WTC11 (cell line): ENCODE measurements around the gene CDIP1. TPM values are rescaled to one million over a fixed set of nuclear protein-coding genes. Genes with fewer than 3 reads are reported as not detected.

Source experiments
- ATAC-seq: fragments of 200-7000 bp; cut with Tn5 transposase; 2 replicates; pipeline ENCODE4 v1.10.0; 2021; ENCODE audit warnings: mild to moderate bottlenecking, moderate library complexity
- CTCF ChIA-PET: fragments of 300-600 bp; sonication (Branson Sonifier 250); formaldehyde crosslinking; loops from one replicate; lab custom pipeline; 2021; ENCODE audit warnings: antibody characterized with exemption; lab: Charles Lee
- POLR2A ChIA-PET: fragments of 350-600 bp; sonication (Branson Sonifier 250); formaldehyde crosslinking; loops from one replicate; lab custom pipeline; 2021; ENCODE audit warnings: antibody characterized with exemption; lab: Charles Lee
- DNase-seq: peaks from one replicate; pipeline ENCODE4 v3.0.0; 2021; ENCODE audit warnings: low spot score
- H3K27ac Mint-ChIP-seq: 2 replicates; pipeline ENCODE4 v1.8.0; 2021; ENCODE audit warnings: mixed read lengths
- H3K27me3 Mint-ChIP-seq: 2 replicates; pipeline ENCODE4 v1.8.0; 2021; ENCODE audit warnings: low read depth, mild to moderate bottlenecking, moderate library complexity, mixed read lengths
- H3K36me3 Mint-ChIP-seq: 2 replicates; pipeline ENCODE4 v1.8.0; 2021; ENCODE audit warnings: mixed read lengths
- H3K4me1 Mint-ChIP-seq: 2 replicates; pipeline ENCODE4 v1.8.0; 2022; ENCODE audit warnings: mixed read lengths
- H3K4me3 Mint-ChIP-seq: 2 replicates; pipeline ENCODE4 v1.8.0; 2021; ENCODE audit warnings: mild to moderate bottlenecking, moderate library complexity, mixed read lengths
- H3K9me3 Mint-ChIP-seq: 2 replicates; pipeline ENCODE4 v1.8.0; 2021; ENCODE audit warnings: mixed read lengths
- ATF1 ChIP-seq: sonication (generic); formaldehyde crosslinking; IDR thresholded peaks from 2 replicates; pipeline ENCODE4 v1.8.1; 2023; ENCODE audit warnings: mild to moderate bottlenecking, moderate library complexity, missing genetic modification reagents
- CBFB ChIP-seq: sonication (generic); formaldehyde crosslinking; IDR thresholded peaks from 2 replicates; pipeline ENCODE4 v1.8.1; 2022; ENCODE audit warnings: mild to moderate bottlenecking, low read depth, missing genetic modification reagents
- FOXJ3 ChIP-seq: sonication (generic); formaldehyde crosslinking; IDR thresholded peaks from 2 replicates; pipeline ENCODE4 v1.9.0; 2021; ENCODE audit warnings: missing genetic modification reagents, mild to moderate bottlenecking, borderline replicate concordance
- FOXP1 ChIP-seq: sonication (generic); formaldehyde crosslinking; IDR thresholded peaks from 2 replicates; pipeline ENCODE4 v1.8.0; 2022; ENCODE audit warnings: missing genetic modification reagents, mild to moderate bottlenecking, moderate library complexity, borderline replicate concordance
- PRRX2 ChIP-seq: fragments of 250-450 bp; sonication (Bioruptor Pico); IDR thresholded peaks from 2 replicates; pipeline ENCODE4 v1.8.0; 2021; ENCODE audit warnings: mild to moderate bottlenecking
- total RNA-seq: library from RNA; stranded (reverse); gene quantifications from 3 replicates; pipeline ENCODE4 v1.2.3, GENCODE V29; 2021
- TF ChIP-seq, protein P1 (sequence below): sonication (generic); formaldehyde crosslinking; IDR thresholded peaks from 2 replicates; pipeline ENCODE4 v1.8.1; 2022; ENCODE audit warnings: mild to moderate bottlenecking, moderate library complexity, missing genetic modification reagents
- TF ChIP-seq, protein P2 (sequence below): sonication (generic); formaldehyde crosslinking; IDR thresholded peaks from 2 replicates; pipeline ENCODE4 v1.8.1; 2023; ENCODE audit warnings: mild to moderate bottlenecking, missing genetic modification reagents, moderate library complexity
- TF ChIP-seq, protein P3 (sequence below): fragments of 250-450 bp; sonication (Bioruptor Pico); IDR thresholded peaks from 2 replicates; pipeline ENCODE4 v1.9.0; 2021; ENCODE audit warnings: mild to moderate bottlenecking
- TF ChIP-seq, protein P4 (sequence below): sonication (generic); formaldehyde crosslinking; IDR thresholded peaks from 2 replicates; pipeline ENCODE4 v1.8.1; 2022; ENCODE audit warnings: mild to moderate bottlenecking, missing genetic modification reagents, moderate library complexity, borderline replicate concordance
- TF ChIP-seq, protein P5 (sequence below): sonication (generic); formaldehyde crosslinking; IDR thresholded peaks from 2 replicates; pipeline ENCODE4 v1.8.0; 2022; ENCODE audit warnings: mild to moderate bottlenecking, missing genetic modification reagents
- TF ChIP-seq, protein P6 (sequence below): sonication (generic); formaldehyde crosslinking; IDR thresholded peaks from 2 replicates; pipeline ENCODE4 v1.8.1; 2023; ENCODE audit warnings: mild to moderate bottlenecking, missing genetic modification reagents
- TF ChIP-seq, protein P7 (sequence below): sonication (generic); formaldehyde crosslinking; IDR thresholded peaks from 2 replicates; pipeline ENCODE4 v1.8.0; 2023; ENCODE audit warnings: missing genetic modification reagents, mild to moderate bottlenecking, borderline replicate concordance

CDIP1 gene
- total RNA-seq, 1 experiment from 2014 or later: 68.9 TPM

DNA sequence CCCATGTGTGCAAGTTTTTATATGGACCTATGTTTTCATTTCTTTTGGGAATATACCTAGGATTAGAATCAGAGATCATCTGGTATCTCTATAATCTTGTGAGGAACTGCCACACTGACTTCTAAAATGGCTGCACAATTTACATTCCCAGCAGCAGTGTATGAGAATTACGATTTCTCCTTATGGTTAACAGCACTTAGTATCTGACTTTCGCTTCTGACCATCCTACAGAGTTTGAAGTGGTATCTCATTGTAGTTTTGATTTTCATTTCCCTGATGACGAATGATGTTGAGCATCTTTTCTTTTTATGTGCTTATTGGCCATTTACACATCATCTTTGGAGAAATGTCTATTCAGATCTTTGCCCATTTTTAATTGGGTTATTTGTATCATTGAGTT lies 27.6 kb upstream of the CDIP1 start (continued):
- TF ChIP-seq, protein P1, sequence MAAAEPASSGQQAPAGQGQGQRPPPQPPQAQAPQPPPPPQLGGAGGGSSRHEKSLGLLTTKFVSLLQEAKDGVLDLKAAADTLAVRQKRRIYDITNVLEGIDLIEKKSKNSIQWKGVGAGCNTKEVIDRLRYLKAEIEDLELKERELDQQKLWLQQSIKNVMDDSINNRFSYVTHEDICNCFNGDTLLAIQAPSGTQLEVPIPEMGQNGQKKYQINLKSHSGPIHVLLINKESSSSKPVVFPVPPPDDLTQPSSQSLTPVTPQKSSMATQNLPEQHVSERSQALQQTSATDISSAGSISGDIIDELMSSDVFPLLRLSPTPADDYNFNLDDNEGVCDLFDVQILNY (CRISPR knock-in tag): no peak
- no peak for TF ChIP-seq CBFB
- TF ChIP-seq PRRX2 (CRISPR knock-in tag): no peak

DNA sequence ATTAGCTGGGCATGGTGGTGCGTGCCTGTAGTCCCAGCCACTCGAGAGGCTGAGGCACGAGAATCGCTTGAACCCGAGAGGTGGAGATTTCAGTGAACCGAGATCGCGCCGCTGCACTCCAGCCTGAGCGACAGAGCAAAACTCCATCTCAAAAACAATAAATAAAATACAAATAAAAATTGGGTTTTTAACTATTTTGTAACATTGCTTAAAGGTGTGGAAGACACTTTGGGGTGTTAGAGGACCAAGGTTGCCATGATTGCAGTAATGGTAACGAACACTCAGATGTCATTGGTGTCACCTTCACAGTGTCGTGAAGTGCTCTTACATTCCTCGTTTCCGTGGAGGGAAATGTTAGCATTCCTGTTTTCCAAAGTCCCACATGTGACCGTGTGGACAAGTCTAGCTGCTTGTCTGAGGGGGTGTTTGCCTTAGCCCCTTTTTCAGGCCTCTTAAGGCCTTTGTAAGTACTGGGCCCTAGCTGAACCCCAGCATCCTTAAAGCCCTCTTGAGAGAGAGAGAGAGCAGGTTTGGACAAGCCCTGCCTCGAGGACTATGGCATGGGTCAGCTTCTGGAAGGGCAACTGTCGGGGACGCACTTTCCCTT lies 26.2 kb upstream of the CDIP1 start:
- ChIA-PET CTCF (interaction anchor here (1.0 to 1.2 kb wide), 3 partner anchors 10 to 47 kb away, joined by 3 read pairs; no protein-coding TSS in a partner anchor), POLR2A (no interaction called here)
- H3K4me1 Mint-ChIP-seq: peaks cover 14% of the 10 kb centered on the region
- no peaks in the 10 kb centered on the region for H3K9me3 Mint-ChIP-seq
- TF ChIP-seq, protein P2, sequence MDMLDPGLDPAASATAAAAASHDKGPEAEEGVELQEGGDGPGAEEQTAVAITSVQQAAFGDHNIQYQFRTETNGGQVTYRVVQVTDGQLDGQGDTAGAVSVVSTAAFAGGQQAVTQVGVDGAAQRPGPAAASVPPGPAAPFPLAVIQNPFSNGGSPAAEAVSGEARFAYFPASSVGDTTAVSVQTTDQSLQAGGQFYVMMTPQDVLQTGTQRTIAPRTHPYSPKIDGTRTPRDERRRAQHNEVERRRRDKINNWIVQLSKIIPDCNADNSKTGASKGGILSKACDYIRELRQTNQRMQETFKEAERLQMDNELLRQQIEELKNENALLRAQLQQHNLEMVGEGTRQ (CRISPR knock-in tag): no peak
- H3K36me3 Mint-ChIP-seq: no peaks in the 10 kb centered on the region
- H3K27ac Mint-ChIP-seq: no peak overlapping the region
- no peak for ATAC-seq
- no peak for DNase-seq
- no peak overlapping the region for H3K4me3 Mint-ChIP-seq
- H3K27me3 Mint-ChIP-seq: peaks cover 19% of the 10 kb centered on the region

DNA sequence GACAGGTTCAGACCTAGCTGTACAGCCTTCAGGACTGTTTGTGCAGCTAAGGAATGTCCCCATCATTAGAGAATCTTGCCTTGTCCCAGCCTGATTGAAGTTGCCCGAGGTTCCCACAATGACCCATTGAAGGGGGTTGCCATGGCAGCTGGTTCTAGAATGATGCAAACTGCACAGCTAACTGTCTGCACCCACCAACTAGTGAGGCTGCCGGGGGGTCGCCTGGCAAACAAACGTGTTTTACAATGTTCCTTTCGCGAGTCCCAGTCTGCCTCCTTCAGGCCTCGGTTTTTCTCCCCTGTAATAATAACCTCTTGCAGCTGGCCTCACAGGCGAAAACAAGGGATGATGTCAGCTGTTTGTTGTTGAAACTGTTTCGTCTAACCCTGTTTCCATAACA lies 23.0 kb upstream of the CDIP1 start:
- Mint-ChIP-seq H3K27ac (no peak overlapping the region), H3K36me3 (no peaks in the 10 kb centered on the region), H3K27me3 (peaks cover 5% of the 10 kb centered on the region; the same call in 1 of the 2 replicates), H3K9me3 (no peaks in the 10 kb centered on the region), H3K4me3 (no peak overlapping the region), H3K4me1 (no peaks in the 10 kb centered on the region)
- TF ChIP-seq, protein P3, sequence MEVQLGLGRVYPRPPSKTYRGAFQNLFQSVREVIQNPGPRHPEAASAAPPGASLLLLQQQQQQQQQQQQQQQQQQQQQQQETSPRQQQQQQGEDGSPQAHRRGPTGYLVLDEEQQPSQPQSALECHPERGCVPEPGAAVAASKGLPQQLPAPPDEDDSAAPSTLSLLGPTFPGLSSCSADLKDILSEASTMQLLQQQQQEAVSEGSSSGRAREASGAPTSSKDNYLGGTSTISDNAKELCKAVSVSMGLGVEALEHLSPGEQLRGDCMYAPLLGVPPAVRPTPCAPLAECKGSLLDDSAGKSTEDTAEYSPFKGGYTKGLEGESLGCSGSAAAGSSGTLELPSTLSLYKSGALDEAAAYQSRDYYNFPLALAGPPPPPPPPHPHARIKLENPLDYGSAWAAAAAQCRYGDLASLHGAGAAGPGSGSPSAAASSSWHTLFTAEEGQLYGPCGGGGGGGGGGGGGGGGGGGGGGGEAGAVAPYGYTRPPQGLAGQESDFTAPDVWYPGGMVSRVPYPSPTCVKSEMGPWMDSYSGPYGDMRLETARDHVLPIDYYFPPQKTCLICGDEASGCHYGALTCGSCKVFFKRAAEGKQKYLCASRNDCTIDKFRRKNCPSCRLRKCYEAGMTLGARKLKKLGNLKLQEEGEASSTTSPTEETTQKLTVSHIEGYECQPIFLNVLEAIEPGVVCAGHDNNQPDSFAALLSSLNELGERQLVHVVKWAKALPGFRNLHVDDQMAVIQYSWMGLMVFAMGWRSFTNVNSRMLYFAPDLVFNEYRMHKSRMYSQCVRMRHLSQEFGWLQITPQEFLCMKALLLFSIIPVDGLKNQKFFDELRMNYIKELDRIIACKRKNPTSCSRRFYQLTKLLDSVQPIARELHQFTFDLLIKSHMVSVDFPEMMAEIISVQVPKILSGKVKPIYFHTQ (CRISPR knock-in tag): no peak
- TF ChIP-seq FOXJ3 (no peak), FOXP1 (CRISPR knock-in tag) (no peak), ATF1 (no peak)
- TF ChIP-seq, protein P1 (CRISPR knock-in tag): no peak
- TF ChIP-seq, protein P4, sequence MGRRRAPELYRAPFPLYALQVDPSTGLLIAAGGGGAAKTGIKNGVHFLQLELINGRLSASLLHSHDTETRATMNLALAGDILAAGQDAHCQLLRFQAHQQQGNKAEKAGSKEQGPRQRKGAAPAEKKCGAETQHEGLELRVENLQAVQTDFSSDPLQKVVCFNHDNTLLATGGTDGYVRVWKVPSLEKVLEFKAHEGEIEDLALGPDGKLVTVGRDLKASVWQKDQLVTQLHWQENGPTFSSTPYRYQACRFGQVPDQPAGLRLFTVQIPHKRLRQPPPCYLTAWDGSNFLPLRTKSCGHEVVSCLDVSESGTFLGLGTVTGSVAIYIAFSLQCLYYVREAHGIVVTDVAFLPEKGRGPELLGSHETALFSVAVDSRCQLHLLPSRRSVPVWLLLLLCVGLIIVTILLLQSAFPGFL (CRISPR knock-in tag): no peak
- TF ChIP-seq, protein P5, sequence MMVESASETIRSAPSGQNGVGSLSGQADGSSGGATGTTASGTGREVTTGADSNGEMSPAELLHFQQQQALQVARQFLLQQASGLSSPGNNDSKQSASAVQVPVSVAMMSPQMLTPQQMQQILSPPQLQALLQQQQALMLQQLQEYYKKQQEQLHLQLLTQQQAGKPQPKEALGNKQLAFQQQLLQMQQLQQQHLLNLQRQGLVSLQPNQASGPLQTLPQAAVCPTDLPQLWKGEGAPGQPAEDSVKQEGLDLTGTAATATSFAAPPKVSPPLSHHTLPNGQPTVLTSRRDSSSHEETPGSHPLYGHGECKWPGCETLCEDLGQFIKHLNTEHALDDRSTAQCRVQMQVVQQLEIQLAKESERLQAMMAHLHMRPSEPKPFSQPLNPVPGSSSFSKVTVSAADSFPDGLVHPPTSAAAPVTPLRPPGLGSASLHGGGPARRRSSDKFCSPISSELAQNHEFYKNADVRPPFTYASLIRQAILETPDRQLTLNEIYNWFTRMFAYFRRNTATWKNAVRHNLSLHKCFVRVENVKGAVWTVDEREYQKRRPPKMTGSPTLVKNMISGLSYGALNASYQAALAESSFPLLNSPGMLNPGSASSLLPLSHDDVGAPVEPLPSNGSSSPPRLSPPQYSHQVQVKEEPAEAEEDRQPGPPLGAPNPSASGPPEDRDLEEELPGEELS (CRISPR knock-in tag): no peak
- TF ChIP-seq, protein P6, sequence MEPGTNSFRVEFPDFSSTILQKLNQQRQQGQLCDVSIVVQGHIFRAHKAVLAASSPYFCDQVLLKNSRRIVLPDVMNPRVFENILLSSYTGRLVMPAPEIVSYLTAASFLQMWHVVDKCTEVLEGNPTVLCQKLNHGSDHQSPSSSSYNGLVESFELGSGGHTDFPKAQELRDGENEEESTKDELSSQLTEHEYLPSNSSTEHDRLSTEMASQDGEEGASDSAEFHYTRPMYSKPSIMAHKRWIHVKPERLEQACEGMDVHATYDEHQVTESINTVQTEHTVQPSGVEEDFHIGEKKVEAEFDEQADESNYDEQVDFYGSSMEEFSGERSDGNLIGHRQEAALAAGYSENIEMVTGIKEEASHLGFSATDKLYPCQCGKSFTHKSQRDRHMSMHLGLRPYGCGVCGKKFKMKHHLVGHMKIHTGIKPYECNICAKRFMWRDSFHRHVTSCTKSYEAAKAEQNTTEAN (CRISPR knock-in tag): no peak
- TF ChIP-seq, protein P7, sequence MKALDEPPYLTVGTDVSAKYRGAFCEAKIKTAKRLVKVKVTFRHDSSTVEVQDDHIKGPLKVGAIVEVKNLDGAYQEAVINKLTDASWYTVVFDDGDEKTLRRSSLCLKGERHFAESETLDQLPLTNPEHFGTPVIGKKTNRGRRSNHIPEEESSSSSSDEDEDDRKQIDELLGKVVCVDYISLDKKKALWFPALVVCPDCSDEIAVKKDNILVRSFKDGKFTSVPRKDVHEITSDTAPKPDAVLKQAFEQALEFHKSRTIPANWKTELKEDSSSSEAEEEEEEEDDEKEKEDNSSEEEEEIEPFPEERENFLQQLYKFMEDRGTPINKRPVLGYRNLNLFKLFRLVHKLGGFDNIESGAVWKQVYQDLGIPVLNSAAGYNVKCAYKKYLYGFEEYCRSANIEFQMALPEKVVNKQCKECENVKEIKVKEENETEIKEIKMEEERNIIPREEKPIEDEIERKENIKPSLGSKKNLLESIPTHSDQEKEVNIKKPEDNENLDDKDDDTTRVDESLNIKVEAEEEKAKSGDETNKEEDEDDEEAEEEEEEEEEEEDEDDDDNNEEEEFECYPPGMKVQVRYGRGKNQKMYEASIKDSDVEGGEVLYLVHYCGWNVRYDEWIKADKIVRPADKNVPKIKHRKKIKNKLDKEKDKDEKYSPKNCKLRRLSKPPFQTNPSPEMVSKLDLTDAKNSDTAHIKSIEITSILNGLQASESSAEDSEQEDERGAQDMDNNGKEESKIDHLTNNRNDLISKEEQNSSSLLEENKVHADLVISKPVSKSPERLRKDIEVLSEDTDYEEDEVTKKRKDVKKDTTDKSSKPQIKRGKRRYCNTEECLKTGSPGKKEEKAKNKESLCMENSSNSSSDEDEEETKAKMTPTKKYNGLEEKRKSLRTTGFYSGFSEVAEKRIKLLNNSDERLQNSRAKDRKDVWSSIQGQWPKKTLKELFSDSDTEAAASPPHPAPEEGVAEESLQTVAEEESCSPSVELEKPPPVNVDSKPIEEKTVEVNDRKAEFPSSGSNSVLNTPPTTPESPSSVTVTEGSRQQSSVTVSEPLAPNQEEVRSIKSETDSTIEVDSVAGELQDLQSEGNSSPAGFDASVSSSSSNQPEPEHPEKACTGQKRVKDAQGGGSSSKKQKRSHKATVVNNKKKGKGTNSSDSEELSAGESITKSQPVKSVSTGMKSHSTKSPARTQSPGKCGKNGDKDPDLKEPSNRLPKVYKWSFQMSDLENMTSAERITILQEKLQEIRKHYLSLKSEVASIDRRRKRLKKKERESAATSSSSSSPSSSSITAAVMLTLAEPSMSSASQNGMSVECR (CRISPR knock-in tag): no peak
- ChIA-PET POLR2A (interaction anchor here (0.6 kb wide), 1 partner anchor 110 kb away, joined by 3 read pairs; no protein-coding TSS in a partner anchor), CTCF (interaction anchor here (0.6 to 2.9 kb wide), 8 partner anchors 9 to 55 kb away, joined by 3 to 15 read pairs (median 4); no protein-coding TSS in a partner anchor)
- DNase-seq (no peak), ATAC-seq (no peak)
